Measurements from ENCODE around the gene FGFRL1.

- TF ChIP-seq REST (IDR thresholded peaks at IDR 0.05; ENCODE audit: insufficient replicate concordance, low read depth) (no peak), CTCF (IDR thresholded peaks at IDR 0.05; ENCODE audit: insufficient read depth, low read length) (no peak), POLR2AphosphoS5 (IDR thresholded peaks at IDR 0.05; ENCODE audit: low read depth) (no peak), GABPA (IDR thresholded peaks at IDR 0.05; ENCODE audit: low read depth) (no peak)
Measured at GRCh38 chr4:1008840-1009541, 2.4 kb upstream of the FGFRL1 start.
